DOHH2 (cell line): Measurements from ENCODE around the gene CHRNA5.

Source experiments
- CTCF ChIP-seq: fragments of 200-600 bp; sonication (generic); IDR thresholded peaks from one replicate; pipeline ENCODE4 v1.5.1; 2014; ENCODE audit warnings: antibody characterized with exemption, mild to moderate bottlenecking, low read depth, low read length; ENCODE audit not compliant: poor library complexity, severe bottlenecking
- EZH2phosphoT487 ChIP-seq: fragments of 200-600 bp; sonication (generic); IDR thresholded peaks from 2 replicates; pipeline ENCODE4 v1.6.1; 2017; ENCODE audit warnings: borderline replicate concordance, mild to moderate bottlenecking, antibody characterized with exemption, low read length, moderate library complexity, mixed read lengths

GRCh38 chr15:78567531-78567930 lies 2.2 kb downstream of the CHRNA5 start:
- no peak for TF ChIP-seq CTCF
- TF ChIP-seq EZH2phosphoT487, result no peak
